Prostate gland (tissue), 2 donors: Measurements from ENCODE around the gene STK17A. TPM values are rescaled to one million over a fixed set of nuclear protein-coding genes. Genes with fewer than 3 reads are reported as not detected.

ENCODE experiments used
- DNase-seq: peaks from one replicate; pipeline ENCODE4 v3.0.0-alpha.2; 2019; ENCODE audit warnings: low spot score
- H3K27ac ChIP-seq, 2 donors: fragments of 200-600 bp; sonication (generic); 2 replicates each; pipeline ENCODE4 v1.5.1; 2017 to 2019
- H3K27me3 ChIP-seq: fragments of 200-600 bp; sonication (generic); replicated peaks from 2 replicates; pipeline ENCODE4 v1.5.1; 2019; ENCODE audit not compliant: insufficient read depth
- H3K36me3 ChIP-seq, 2 donors: fragments of 200-600 bp; sonication (generic); 1 replicate in 1 of 2; 2 replicates in 1 of 2; pipeline versions ENCODE4 v1.5.1 to v1.8.1; 2017 to 2019
- H3K4me1 ChIP-seq: fragments of 200-600 bp; sonication (generic); replicated peaks from 2 replicates; pipeline ENCODE4 v1.5.1; 2019
- H3K4me3 ChIP-seq, 2 donors: fragments of 200-600 bp; sonication (generic); 2 replicates each; pipeline ENCODE4 v1.5.1; 2017 to 2019
- H3K9me3 ChIP-seq: fragments of 200-600 bp; sonication (generic); 2 replicates; pipeline ENCODE4 v1.5.1; 2017
- POLR2A ChIP-seq: fragments of 450-650 bp; IDR thresholded peaks from one replicate; pipeline ENCODE4 v1.6.1; 2016; ENCODE audit warnings: antibody characterized with exemption, mild to moderate bottlenecking
- POLR2AphosphoS5 ChIP-seq: sonication (generic); formaldehyde crosslinking; IDR thresholded peaks from one replicate; pipeline ENCODE4 v1.6.1; 2017; ENCODE audit warnings: antibody characterized with exemption
- WGBS: methylation state at CpG from one replicate; pipeline ENCODE4 v1.1.5; 2018; 5-methylcytosine and 5-hydroxymethylcytosine counted together
- intact Hi-C: fragments of 100-400 bp; cut with DNase I; formaldehyde crosslinking; loops from one replicate; pipeline ENCODE4 v1.14.2; 2022
- total RNA-seq, 2 donors: library from RNA; depleted of rRNA; stranded (reverse); fragments of >200 nt; gene quantifications; one replicate each; pipeline ENCODE4 v1.1.0, GENCODE V29; 2016
- TF ChIP-seq, protein P1 (sequence below), 4 experiments: fragments of 200-600 bp in 2 of 4; fragments of 450-650 bp in 2 of 4; sonication (generic) in 2 of 4; IDR thresholded peaks; 1 replicate in 3 of 4; 2 replicates in 1 of 4; pipeline ENCODE4 v1.5.1; 2016 to 2019; ENCODE audit warnings: antibody characterized with exemption in 4 of 4, mild to moderate bottlenecking in 2 of 4, moderate library complexity in 2 of 4

The STK17A gene
- total RNA-seq, 2 donors from 2014 or later: 6.8 to 8.2 TPM

DNA sequence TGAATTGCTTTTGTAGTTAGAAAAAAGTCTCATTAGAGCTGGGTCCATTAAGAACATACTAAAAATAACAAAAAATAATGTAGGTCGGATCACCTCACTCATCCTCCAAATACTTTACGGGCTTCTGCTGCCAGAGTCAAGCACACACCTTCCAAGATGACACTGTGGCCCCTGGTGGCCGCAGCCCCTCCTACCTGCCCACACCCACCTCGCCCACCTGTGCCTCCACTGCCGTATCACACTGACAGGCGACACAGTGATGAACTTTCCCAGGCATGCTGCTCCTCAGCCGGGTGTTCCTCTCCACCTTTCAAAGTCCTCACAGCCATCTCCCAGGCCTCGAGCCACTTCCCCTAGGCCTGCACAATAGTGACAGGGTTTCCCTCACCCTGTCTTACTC is 60.9 kb downstream of the STK17A start:
- no peak overlapping the region for H3K4me3 ChIP-seq
- TF ChIP-seq POLR2AphosphoS5 (no peak), POLR2A (no peak)
- TF ChIP-seq, protein P1, sequence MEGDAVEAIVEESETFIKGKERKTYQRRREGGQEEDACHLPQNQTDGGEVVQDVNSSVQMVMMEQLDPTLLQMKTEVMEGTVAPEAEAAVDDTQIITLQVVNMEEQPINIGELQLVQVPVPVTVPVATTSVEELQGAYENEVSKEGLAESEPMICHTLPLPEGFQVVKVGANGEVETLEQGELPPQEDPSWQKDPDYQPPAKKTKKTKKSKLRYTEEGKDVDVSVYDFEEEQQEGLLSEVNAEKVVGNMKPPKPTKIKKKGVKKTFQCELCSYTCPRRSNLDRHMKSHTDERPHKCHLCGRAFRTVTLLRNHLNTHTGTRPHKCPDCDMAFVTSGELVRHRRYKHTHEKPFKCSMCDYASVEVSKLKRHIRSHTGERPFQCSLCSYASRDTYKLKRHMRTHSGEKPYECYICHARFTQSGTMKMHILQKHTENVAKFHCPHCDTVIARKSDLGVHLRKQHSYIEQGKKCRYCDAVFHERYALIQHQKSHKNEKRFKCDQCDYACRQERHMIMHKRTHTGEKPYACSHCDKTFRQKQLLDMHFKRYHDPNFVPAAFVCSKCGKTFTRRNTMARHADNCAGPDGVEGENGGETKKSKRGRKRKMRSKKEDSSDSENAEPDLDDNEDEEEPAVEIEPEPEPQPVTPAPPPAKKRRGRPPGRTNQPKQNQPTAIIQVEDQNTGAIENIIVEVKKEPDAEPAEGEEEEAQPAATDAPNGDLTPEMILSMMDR (IDR thresholded peaks at IDR 0.05): no peak
- no peaks in the 10 kb centered on the region for H3K27me3 ChIP-seq
- peaks cover 0 to 6% of the 10 kb centered on the region in 2 donors for H3K36me3 ChIP-seq
- intact Hi-C loops: no loop called here
- DNase-seq: no peak
- H3K9me3 ChIP-seq: no peaks in the 10 kb centered on the region
- WGBS: 72% methylated on average over 8 of the region's 8 CpGs
- no peak overlapping the region for H3K27ac ChIP-seq
- peaks cover 9% of the 10 kb centered on the region for H3K4me1 ChIP-seq

DNA sequence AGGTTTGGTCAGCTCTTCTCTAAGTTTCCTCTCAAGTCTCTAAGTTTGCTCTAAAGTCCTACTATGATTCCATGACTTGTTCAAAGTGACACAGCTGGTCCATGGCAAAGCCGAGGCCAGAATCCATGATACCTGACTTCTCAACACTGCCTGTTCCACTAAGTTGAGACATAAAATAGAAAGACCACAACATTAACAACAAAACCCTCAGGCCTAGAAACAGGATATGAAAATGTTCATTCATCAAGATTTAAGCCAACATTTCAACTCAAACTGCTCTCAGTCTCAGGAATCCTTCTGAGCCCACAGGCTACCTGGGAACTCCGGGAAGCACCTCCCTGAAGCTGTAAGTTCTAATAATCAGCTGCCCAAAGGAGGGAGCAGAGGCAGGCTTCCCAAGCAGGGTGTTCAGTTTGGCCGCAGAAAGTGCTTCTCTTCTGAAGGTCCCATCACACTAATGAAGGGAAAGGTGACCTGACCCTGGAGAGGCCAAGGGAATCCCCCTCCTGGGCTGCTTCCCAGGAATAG is 62.9 kb downstream of the STK17A start:
- Histone ChIP-seq H3K4me1 (peaks cover 9% of the 10 kb centered on the region), H3K9me3 (no peaks in the 10 kb centered on the region), H3K27me3 (no peaks in the 10 kb centered on the region), H3K27ac (peak overlapping the region; percentile 72 to 83), H3K4me3 (no peak overlapping the region), H3K36me3 (peaks cover 0 to 6% of the 10 kb centered on the region in 2 donors)
- no peak for DNase-seq
- no peak for TF ChIP-seq POLR2A
- 81% methylated on average over 3 of the region's 3 CpGs for WGBS
- intact Hi-C loops: no loop called here

DNA sequence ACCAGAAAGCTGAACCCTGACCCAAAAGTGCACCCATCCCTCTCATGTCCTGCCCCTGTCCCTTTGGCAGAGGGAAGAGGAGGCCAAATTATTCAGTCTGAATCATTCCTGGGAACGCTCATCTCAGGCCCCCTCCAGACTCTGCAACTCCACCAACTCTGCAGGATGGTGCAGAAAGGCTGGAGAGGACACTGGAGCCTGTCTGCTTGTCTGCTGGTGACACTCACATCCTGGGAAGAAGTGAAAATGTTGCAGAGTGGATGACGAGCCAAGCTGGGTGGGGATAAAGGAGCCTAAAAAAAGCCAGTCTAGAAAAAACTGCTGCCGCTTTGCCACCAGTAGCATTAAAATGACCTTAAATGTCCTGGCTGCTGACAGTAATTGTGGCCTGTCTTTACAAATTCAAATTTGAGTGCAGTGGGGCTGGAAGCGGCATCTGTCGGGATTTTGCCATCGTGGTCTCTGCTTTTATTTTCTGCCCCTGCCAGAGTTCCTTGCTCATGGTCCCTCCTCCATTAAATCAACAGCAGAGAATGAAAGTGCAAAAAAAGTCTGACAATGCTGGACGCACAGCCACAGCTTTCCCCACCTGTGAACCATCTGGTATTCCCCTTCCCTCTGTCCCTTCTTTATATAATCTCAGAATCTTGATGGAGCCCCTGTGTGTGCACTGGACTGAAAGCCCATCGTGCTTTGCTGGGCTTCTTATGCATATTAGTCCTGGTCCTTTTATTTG is 63.9 kb downstream of the STK17A start:
- Histone ChIP-seq H3K9me3 (no peaks in the 10 kb centered on the region), H3K4me1 (peaks cover 9% of the 10 kb centered on the region), H3K4me3 (no peak overlapping the region), H3K27ac (peak overlapping the region; percentile 72 to 83), H3K27me3 (no peaks in the 10 kb centered on the region), H3K36me3 (peaks cover 0 to 6% of the 10 kb centered on the region in 2 donors)
- 35% methylated on average over 8 of the region's 8 CpGs for WGBS
- DNase-seq: no peak
- intact Hi-C loops: no loop called here
- TF ChIP-seq POLR2A (no peak), POLR2AphosphoS5 (no peak)
- TF ChIP-seq, protein P1 (IDR thresholded peaks at IDR 0.05): no peak

DNA sequence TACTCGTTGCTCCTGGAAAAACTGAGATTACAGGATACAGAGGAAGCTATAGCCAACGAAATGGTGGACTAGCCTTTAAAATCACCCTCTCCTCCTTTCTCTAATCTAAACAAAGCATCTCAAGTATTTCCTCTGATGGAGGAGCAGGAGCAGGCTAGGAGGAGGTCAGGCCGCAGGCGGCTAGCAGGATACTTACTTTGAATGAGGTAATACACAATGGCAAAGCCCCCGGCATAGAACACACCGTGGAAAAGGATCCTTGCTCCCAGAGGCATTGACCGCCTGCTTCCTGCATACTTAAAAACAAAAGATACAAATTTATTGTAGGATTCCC is 64.4 kb downstream of the STK17A start:
- no peak for TF ChIP-seq POLR2A
- TF ChIP-seq, protein P1 (IDR thresholded peaks at IDR 0.05): no peak
- Histone ChIP-seq H3K4me1 (peaks cover 9% of the 10 kb centered on the region), H3K9me3 (no peaks in the 10 kb centered on the region), H3K27me3 (no peaks in the 10 kb centered on the region), H3K36me3 (peaks cover 0 to 6% of the 10 kb centered on the region in 2 donors), H3K4me3 (no peak overlapping the region), H3K27ac (peak overlapping the region; percentile 72 to 83)
- 34% methylated on average over 7 of the region's 7 CpGs for WGBS
- no peak for DNase-seq
- intact Hi-C loops: no loop called here

DNA sequence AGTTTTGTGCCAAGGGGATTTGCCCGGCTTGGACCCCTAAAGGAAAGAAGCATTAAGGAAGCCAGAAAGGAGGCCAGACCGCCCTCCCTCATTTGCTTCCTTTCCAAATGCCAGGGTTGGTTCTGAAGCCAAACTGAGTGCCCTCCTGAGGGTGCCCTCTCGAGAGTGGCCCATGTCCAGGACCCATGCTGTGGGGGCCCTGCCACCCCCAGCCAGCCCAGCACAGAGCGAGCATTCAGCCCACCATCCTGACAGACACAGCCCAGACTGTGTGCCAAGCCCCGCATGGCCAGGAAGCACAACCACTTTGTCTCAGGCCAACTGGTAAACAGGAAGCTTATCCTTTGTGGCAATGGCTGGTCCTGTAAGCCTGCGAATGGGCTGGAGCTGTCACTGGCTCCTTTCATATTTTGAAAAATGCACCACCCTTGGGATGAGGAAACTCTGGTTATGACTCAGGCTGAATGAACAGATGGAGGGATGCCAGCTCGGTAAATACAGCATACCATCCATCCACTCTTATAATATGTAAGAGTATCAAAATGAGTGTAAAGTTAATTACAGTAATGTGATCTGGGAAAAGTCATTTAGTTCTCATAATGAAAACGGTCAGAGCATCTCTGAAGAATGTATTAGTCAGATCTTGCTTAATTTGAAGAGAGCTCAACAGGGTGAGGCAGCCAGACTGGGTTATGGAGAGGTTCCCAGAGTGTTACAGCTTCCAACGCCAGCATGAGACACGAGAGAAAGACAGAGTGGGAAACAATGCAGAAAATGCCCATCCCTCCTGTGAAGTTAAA is 65.0 kb downstream of the STK17A start:
- DNase-seq: peak; percentile 77
- TF ChIP-seq POLR2A: no peak
- peak; percentile 72 for TF ChIP-seq POLR2AphosphoS5
- TF ChIP-seq, protein P1 (IDR thresholded peaks at IDR 0.05): no peak
- no peaks in the 10 kb centered on the region for H3K9me3 ChIP-seq
- peak overlapping the region; percentile 72 to 83 for H3K27ac ChIP-seq
- 12% methylated on average over 10 of the region's 10 CpGs for WGBS
- peaks cover 9% of the 10 kb centered on the region for H3K4me1 ChIP-seq
- H3K4me3 ChIP-seq: no peak overlapping the region
- H3K36me3 ChIP-seq: peaks cover 0 to 6% of the 10 kb centered on the region in 2 donors
- intact Hi-C loops: loop anchor here (2.0 kb wide), 1 partner anchor 65 kb away; the partner anchor contains the start of gene STK17A
- no peaks in the 10 kb centered on the region for H3K27me3 ChIP-seq
